ENCODE results near the gene MRNIP.

Gene MRNIP

GRCh38 chr5:179890751-179891682, 32.4 kb upstream of the MRNIP start:
- DNase-seq (ENCODE audit: extremely low read depth, insufficient read length) = no peak
- peaks cover 67% of the 10 kb centered on the region for H3K36me3 ChIP-seq (ENCODE audit: control insufficient read depth, insufficient read depth, low read length)
- TF ChIP-seq, protein P1, sequence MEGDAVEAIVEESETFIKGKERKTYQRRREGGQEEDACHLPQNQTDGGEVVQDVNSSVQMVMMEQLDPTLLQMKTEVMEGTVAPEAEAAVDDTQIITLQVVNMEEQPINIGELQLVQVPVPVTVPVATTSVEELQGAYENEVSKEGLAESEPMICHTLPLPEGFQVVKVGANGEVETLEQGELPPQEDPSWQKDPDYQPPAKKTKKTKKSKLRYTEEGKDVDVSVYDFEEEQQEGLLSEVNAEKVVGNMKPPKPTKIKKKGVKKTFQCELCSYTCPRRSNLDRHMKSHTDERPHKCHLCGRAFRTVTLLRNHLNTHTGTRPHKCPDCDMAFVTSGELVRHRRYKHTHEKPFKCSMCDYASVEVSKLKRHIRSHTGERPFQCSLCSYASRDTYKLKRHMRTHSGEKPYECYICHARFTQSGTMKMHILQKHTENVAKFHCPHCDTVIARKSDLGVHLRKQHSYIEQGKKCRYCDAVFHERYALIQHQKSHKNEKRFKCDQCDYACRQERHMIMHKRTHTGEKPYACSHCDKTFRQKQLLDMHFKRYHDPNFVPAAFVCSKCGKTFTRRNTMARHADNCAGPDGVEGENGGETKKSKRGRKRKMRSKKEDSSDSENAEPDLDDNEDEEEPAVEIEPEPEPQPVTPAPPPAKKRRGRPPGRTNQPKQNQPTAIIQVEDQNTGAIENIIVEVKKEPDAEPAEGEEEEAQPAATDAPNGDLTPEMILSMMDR (IDR thresholded peaks at IDR 0.05; ENCODE audit: insufficient read depth, low read length, poor library complexity, severe bottlenecking) = no peak

DNA sequence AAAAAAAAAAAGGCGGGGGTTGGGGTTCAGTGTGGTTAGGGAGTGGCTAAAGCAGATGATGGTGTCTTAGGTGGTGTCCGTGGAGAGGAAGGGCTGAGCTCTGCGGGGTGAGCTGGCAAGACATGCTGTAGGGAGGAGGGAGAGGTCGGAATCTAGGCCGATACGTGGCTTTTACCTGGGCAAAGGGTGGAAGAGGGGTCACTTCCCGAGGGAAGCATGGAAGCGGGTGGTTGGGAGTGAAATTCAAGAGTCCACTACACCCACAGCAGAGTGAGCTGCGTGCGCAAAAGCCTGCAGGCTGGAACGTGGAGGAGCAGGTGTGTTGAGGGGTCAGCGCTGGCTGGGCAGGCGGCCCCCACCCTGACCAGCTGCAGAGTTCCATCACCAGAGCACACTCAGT, 31.3 kb upstream of the MRNIP start:
- TF ChIP-seq, protein P1 (IDR thresholded peaks at IDR 0.05; ENCODE audit: insufficient read depth, low read length, poor library complexity, severe bottlenecking) = no peak
- Histone ChIP-seq H3K4me3 (replicated peaks; ENCODE audit: low read depth, low read length) (no peak overlapping the region), H3K36me3 (ENCODE audit: control insufficient read depth, insufficient read depth, low read length) (peaks cover 69% of the 10 kb centered on the region), H3K27me3 (replicated peaks; ENCODE audit: control insufficient read depth, insufficient read depth, low read length) (no peaks in the 10 kb centered on the region)
- no peak for DNase-seq (ENCODE audit: extremely low read depth, insufficient read length)

More at GRCh38 chr5:179890751-179891682, 32.4 kb upstream of the MRNIP start:
- H3K4me3 ChIP-seq (replicated peaks; ENCODE audit: low read depth, low read length) = no peak overlapping the region
- H3K27me3 ChIP-seq (replicated peaks; ENCODE audit: control insufficient read depth, insufficient read depth, low read length) = no peaks in the 10 kb centered on the region

- Histone ChIP-seq H3K27me3 (replicated peaks; ENCODE audit: control insufficient read depth, insufficient read depth, low read length) (no peaks in the 10 kb centered on the region), H3K4me3 (replicated peaks; ENCODE audit: low read depth, low read length) (no peak overlapping the region), H3K36me3 (ENCODE audit: control insufficient read depth, insufficient read depth, low read length) (peaks cover 65% of the 10 kb centered on the region)
- no peak for DNase-seq (ENCODE audit: extremely low read depth, insufficient read length)
- TF ChIP-seq, protein P1 (IDR thresholded peaks at IDR 0.05; ENCODE audit: insufficient read depth, low read length, poor library complexity, severe bottlenecking) = no peak
These were observed 29.2 kb upstream of the MRNIP start for GRCh38 chr5:179887802-179888201.

DNA sequence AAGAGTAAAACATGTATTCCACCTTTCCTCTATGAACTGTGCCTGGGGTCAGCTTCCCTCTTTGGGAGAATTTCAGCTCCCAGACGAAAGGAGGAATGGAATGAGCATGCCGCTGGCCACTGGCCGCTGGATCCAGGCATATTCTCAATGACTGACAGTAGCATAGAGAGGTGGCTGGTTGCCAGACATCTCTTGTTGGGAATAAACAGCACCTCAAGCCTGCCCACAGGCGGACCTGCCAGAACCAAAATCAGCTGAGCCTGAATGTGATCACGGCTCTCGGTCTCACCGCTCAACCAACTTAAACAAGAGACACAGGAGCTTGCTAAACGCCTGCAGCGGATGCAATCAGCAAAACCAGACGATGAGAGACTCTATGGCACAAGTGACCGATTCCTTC, 28.5 kb upstream of the MRNIP start:
- DNase-seq (ENCODE audit: extremely low read depth, insufficient read length) = no peak
- Histone ChIP-seq H3K36me3 (ENCODE audit: control insufficient read depth, insufficient read depth, low read length) (peaks cover 58% of the 10 kb centered on the region), H3K4me3 (replicated peaks; ENCODE audit: low read depth, low read length) (no peak overlapping the region), H3K27me3 (replicated peaks; ENCODE audit: control insufficient read depth, insufficient read depth, low read length) (no peaks in the 10 kb centered on the region)
- TF ChIP-seq, protein P1 (IDR thresholded peaks at IDR 0.05; ENCODE audit: insufficient read depth, low read length, poor library complexity, severe bottlenecking) = no peak

GRCh38 chr5:179886190-179886911, 27.7 kb upstream of the MRNIP start:
- DNase-seq (ENCODE audit: extremely low read depth, insufficient read length) = no peak
- no peak overlapping the region for H3K4me3 ChIP-seq (replicated peaks; ENCODE audit: low read depth, low read length)
- H3K36me3 ChIP-seq (ENCODE audit: control insufficient read depth, insufficient read depth, low read length) = peaks cover 52% of the 10 kb centered on the region
- TF ChIP-seq, protein P1 (IDR thresholded peaks at IDR 0.05; ENCODE audit: insufficient read depth, low read length, poor library complexity, severe bottlenecking) = no peak
- H3K27me3 ChIP-seq (replicated peaks; ENCODE audit: control insufficient read depth, insufficient read depth, low read length) = no peaks in the 10 kb centered on the region
